Liver (tissue), 3 donors: ENCODE measurements around the gene SNX7.

Source experiments
- ATF3 ChIP-seq: IDR thresholded peaks from 2 replicates; pipeline ENCODE4 v1.6.1; 2016; ENCODE audit warnings: antibody characterized with exemption
- CTCF ChIP-seq: fragments of 150-350 bp; IDR thresholded peaks from 2 replicates; pipeline ENCODE4 v1.5.1; 2017; ENCODE audit warnings: improper control_type of control experiment, low read depth, low read length; ENCODE audit not compliant: missing input control
- EGR1 ChIP-seq, 2 donors: IDR thresholded peaks; 2 replicates each; pipeline ENCODE4 v1.6.1; 2016 to 2018; ENCODE audit warnings: antibody characterized with exemption in 2 of 2, low read depth in 2 of 2
- FOXA1 ChIP-seq: IDR thresholded peaks from 2 replicates; pipeline ENCODE4 v1.6.1; 2016; ENCODE audit warnings: antibody characterized with exemption
- JUND ChIP-seq, 2 donors: IDR thresholded peaks; 2 replicates each; pipeline ENCODE4 v1.6.1; 2016; ENCODE audit warnings: antibody characterized with exemption in 2 of 2
- MAX ChIP-seq: IDR thresholded peaks from 2 replicates; pipeline ENCODE4 v1.6.1; 2016; ENCODE audit warnings: antibody characterized with exemption
- REST ChIP-seq: IDR thresholded peaks from 2 replicates; pipeline ENCODE4 v1.6.1; 2016; ENCODE audit warnings: antibody characterized with exemption, mild to moderate bottlenecking
- SP1 ChIP-seq: IDR thresholded peaks from 2 replicates; pipeline ENCODE4 v1.6.1; 2018; ENCODE audit warnings: antibody characterized with exemption, mild to moderate bottlenecking
- TAF1 ChIP-seq: conservative IDR thresholded peaks from 2 replicates; pipeline ENCODE4 v1.6.1; 2016; ENCODE audit warnings: antibody characterized with exemption, mild to moderate bottlenecking
- ZBTB33 ChIP-seq: IDR thresholded peaks from 2 replicates; pipeline ENCODE4 v1.6.1; 2016; ENCODE audit warnings: antibody characterized with exemption
- donor health status: healthy.
- donor health status: healthy.

GRCh38 chr1:98651116-98651632 lies 10.3 kb upstream of the SNX7 start:
- no peak for TF ChIP-seq ATF3
- TF ChIP-seq CTCF, result no peak
- no peak for TF ChIP-seq MAX
- no peak for TF ChIP-seq SP1
- no peak for TF ChIP-seq EGR1 (IDR thresholded peaks at IDR 0.05; ENCODE audit: low read depth in 2 of 2)
- no peak for TF ChIP-seq TAF1
- no peak for TF ChIP-seq ZBTB33
- no peak for TF ChIP-seq FOXA1
- TF ChIP-seq REST, result no peak
- no peak for TF ChIP-seq JUND (IDR thresholded peaks at IDR 0.05)
